Measurements from ENCODE around the gene OR2A7. TPM values are rescaled to one million over a fixed set of nuclear protein-coding genes. Genes with fewer than 3 reads are reported as not detected.
"Not testable (repeated sequence)": the region's sequence is repeated elsewhere in the genome, so short reads cannot be mapped to it uniquely, and the experiment has no call there.

The OR2A7 gene, protein sequence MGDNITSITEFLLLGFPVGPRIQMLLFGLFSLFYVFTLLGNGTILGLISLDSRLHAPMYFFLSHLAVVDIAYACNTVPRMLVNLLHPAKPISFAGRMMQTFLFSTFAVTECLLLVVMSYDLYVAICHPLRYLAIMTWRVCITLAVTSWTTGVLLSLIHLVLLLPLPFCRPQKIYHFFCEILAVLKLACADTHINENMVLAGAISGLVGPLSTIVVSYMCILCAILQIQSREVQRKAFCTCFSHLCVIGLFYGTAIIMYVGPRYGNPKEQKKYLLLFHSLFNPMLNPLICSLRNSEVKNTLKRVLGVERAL
- total RNA-seq, result 5.7 TPM

DNA sequence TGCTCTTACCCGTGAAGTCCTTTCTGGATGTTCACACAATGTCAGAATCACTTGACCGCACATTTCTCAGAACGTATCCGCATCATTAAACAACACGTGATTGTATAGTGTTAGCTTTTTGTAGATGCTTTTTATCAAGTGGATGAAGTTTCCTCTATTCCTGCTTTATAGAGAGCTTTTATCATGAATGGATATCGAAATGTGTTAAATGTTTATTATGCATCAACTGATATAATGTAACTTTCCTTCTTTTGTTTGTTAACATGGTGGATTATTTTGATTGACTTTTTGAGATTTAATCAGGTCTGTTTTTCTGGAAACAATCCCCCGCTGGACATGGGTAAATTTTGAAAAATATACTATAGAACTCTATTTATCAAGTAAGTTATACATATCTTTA is at the start of gene OR2A7:
Gene OR2A7, minus strand, starts transcription at position 101 of the 400 bp plus-strand sequence. CDS start 5,164 bp downstream, outside the sequence.
- not testable (repeated sequence) for ATAC-seq

GRCh38 chr7:144311872-144312469 is 47.4 kb upstream of the OR2A7 start, which contains the start of gene OR2A1:
Gene OR2A1 (plus strand): TSS chr7:144312419. CDS start chr7:144318125, 5,706 bp downstream.
- not testable (repeated sequence) for ATAC-seq

- ATAC-seq, result not testable (repeated sequence)
Observed at GRCh38 chr7:144311218-144311617, 46.6 kb upstream of the OR2A7 start.

- ATAC-seq, result not testable (repeated sequence)
Observed at GRCh38 chr7:144309702-144310101, 45.1 kb upstream of the OR2A7 start.

GRCh38 chr7:144305156-144305555 is 40.6 kb upstream of the OR2A7 start:
- not testable (repeated sequence) for ATAC-seq

- not testable (repeated sequence) for ATAC-seq
Observed at GRCh38 chr7:144303607-144304006, 39.0 kb upstream of the OR2A7 start.

- ATAC-seq, result peak; percentile 42
Observed at GRCh38 chr7:144302578-144303303, 38.1 kb upstream of the OR2A7 start.

DNA sequence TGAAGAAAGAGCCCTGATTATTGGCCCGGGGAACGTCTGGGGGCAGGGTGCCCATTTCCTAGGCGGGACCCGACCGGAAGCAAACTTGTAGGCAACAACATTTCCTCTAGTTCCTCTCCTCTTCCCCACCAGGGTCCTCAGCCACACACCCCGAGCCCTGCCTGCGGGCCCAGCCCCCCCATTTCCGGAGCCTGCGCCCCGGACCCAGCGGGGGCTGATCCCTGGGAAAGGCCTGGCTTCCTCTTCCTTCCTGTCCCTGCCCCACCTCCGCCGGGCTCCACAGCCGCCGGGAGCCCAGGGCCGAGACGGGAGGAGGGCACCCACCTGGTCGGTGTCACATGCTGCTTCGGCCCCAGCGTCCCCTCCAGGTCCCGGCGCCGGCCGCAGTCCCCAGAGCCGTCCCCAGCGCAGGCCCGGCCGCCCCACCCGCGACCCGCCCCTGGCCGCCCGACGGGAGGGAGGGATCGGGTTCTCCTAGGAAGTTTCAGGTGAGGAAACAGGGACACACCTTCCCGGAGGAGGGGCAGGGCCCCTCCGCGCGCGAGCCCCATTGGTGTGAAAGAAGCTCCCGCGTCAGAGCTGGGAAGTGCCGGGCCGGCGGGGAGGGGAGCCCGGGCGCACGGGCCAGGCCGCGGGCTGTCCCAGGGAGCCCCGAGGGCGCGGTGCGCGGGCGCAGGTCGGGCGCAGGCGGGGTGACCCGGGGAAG is 29.4 kb upstream of the OR2A7 start:
- ATAC-seq, result peak; percentile 99

DNA sequence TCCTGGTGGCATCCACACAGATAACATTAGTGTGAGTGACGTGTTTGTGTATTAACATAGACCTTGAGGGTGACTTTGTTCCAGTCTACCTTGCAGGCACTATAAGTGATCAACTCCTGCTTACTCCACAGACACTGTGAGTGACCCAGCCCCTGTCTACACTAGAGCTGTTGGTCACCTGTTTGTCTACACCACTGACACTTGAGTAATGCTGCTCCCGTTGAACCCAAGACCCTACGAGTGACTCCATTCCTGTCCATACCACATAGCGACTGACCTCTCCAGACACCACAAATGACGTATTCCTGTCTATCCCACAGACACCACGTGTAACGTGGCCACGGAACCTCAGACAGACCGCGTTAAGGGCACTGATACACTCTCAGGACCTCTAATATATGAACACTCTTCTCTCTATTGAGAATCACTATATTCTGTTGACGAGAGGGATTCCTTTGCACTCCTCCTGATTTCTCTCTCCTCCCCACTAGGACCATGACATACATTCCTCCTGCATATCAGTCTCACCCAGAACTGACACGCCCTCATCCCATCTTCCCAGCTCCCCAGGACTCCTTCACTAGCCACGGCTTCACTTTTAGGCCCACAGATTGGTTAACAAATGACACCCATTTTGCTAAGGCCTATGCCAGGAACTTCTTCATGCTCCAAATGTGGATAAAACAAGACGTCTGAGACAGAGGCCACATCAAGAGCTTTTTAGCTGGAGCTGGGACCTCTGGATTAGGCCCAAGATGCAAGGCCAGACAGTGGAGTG is 28.0 kb upstream of the OR2A7 start:
- not testable (repeated sequence) for ATAC-seq

GRCh38 chr7:144291607-144292006 is 27.0 kb upstream of the OR2A7 start:
- ATAC-seq, result not testable (repeated sequence)

GRCh38 chr7:144287171-144287784 is 22.7 kb upstream of the OR2A7 start:
- not testable (repeated sequence) for ATAC-seq

- ATAC-seq, result not testable (repeated sequence)
Observed at GRCh38 chr7:144283716-144284115, 19.1 kb upstream of the OR2A7 start.

GRCh38 chr7:144282490-144282889 is 17.9 kb upstream of the OR2A7 start:
- peak; percentile 24 for ATAC-seq

DNA sequence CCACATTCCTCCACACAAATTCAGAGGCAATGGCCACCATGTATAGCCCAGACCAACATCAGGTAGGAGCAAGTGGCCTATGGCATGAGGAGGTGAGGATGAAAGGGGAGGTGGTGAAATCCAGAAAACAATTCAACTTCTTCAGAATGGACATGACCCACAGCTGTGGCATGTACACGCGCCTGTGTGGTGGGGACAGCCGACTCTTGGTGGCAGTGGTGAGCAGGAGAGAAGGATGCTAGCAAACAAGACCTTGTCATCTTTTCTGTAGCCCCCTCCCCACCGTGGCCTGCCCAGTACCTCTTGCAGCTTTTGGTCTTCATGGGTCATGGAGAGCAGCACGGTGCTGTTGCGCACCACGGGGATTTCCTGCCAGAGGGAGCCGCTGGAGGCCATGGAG is 17.4 kb upstream of the OR2A7 start:
- not testable (repeated sequence) for ATAC-seq

GRCh38 chr7:144280010-144280409 is 15.4 kb upstream of the OR2A7 start:
- ATAC-seq, result peak; percentile 41

GRCh38 chr7:144275281-144275680 is 10.7 kb upstream of the OR2A7 start:
- not testable (repeated sequence) for ATAC-seq

GRCh38 chr7:144269188-144269587 is 4.6 kb upstream of the OR2A7 start, which contains the start of gene CTAGE8:
Gene CTAGE8 (minus strand): TSS chr7:144269288. CDS start chr7:144269250, 38 bp downstream.
- not testable (repeated sequence) for ATAC-seq

DNA sequence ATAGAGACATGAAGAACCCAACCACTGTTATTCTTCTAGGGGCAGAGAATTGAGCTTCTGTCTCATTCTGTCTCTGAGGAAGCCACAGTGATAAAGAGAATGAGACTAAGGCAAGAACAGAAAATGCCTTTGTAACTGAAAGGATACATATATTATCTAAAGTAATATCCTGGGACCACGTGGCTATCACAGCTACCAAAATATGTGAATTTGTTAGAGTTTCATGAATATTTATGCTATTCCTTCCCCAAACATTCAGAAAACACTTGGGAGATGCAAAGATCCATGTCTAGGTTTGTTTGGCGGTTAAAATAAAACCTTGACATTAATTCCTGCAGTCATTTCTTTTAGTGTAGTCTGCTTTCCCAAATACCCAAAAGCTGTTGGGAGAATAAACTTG is 2.5 kb downstream of the OR2A7 start:
- ATAC-seq, result not testable (repeated sequence)

GRCh38 chr7:144259067-144259466 is 5.5 kb downstream of the OR2A7 start:
- not testable (repeated sequence) for ATAC-seq

DNA sequence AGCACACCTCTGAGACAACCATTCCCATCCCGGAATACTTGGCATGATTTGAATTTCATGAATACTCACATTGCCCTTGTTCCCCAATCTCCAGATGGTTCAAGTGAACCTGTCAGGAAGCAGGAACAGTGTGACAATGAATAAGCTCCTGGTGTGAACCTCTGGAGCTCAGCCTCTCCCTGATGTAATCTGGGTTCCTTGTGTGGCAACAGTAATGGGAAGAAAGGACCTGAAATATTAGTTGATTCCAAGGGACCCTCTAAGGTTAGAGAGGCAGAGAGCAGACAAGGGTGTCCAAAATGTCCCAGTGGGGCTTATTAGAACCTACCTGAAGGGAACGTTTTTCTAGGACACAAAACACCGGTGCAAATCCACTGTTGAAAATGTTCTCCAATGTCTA is 8.5 kb downstream of the OR2A7 start:
- ATAC-seq, result peak; percentile 55

- no peak for ATAC-seq
Observed at GRCh38 chr7:144255471-144255897, 9.1 kb downstream of the OR2A7 start.
